ENCODE data around the gene ECM2. TPM values are rescaled to one million over a fixed set of nuclear protein-coding genes. Genes with fewer than 3 reads are reported as not detected.

ECM2 gene
- total RNA-seq, 1 donor from 2014 or later = 10.8 TPM

DNA sequence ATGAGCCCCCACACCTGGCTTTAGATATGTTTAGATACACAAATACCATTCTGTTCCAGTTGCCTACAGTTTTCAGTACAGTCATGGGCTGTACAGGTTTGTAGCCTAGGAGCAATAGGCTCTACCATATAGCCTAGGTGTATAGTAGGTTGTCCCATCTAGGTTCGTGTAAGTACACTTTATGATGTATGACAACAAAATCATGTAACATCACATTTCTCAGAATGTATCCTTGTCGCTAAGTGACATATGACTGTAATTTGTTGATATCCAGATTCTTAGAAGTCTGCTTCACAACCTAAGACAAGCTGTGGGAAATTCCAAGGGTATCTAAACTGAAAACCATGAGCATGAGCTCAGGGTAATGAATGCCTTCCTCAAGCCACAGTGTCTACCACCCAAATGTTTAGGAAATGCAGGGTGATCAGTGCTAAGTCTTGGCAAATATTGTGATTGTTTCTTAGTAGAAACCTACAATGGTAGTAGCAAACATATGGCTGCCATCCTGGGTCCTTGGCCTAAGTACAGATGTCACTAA is 8.4 kb downstream of the ECM2 start:
- TF ChIP-seq, protein P1, sequence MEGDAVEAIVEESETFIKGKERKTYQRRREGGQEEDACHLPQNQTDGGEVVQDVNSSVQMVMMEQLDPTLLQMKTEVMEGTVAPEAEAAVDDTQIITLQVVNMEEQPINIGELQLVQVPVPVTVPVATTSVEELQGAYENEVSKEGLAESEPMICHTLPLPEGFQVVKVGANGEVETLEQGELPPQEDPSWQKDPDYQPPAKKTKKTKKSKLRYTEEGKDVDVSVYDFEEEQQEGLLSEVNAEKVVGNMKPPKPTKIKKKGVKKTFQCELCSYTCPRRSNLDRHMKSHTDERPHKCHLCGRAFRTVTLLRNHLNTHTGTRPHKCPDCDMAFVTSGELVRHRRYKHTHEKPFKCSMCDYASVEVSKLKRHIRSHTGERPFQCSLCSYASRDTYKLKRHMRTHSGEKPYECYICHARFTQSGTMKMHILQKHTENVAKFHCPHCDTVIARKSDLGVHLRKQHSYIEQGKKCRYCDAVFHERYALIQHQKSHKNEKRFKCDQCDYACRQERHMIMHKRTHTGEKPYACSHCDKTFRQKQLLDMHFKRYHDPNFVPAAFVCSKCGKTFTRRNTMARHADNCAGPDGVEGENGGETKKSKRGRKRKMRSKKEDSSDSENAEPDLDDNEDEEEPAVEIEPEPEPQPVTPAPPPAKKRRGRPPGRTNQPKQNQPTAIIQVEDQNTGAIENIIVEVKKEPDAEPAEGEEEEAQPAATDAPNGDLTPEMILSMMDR (IDR thresholded peaks at IDR 0.05) = no peak
- no peak for TF ChIP-seq POLR2AphosphoS5 (IDR thresholded peaks at IDR 0.05; ENCODE audit: insufficient read depth in 1 of 2, low read depth in 1 of 2)
- no peak for TF ChIP-seq POLR2A (IDR thresholded peaks at IDR 0.05)
- Histone ChIP-seq H3K27me3 (no peaks in the 10 kb centered on the region), H3K9me3 (no peaks in the 10 kb centered on the region), H3K27ac (no peak overlapping the region), H3K36me3 (no peaks in the 10 kb centered on the region), H3K4me3 (no peak overlapping the region), H3K4me1 (no peaks in the 10 kb centered on the region)
- intact Hi-C loops (cut with DNase I) = no loop called here
- no peak for DNase-seq (ENCODE audit: extremely low spot score in 2 of 2)

DNA sequence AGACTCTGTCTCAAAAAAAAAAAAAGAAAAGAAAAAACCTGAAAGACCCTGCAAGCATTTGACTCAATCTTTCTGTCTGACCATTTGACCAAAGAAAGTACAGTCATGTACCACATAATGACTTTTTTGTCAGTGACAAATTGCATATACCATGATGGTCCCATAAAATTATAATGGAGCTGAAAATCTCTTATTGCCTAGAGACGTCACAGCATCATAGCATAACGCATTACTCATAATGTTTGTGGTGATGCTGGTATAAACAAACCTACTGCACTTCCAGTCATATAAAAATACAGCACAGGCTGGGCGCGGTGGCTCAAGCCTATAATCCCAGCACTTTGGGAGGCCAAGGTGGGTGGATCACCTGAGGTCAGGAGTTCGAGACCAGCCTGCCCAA is 10.5 kb downstream of the ECM2 start:
- Histone ChIP-seq H3K27me3 (no peaks in the 10 kb centered on the region), H3K4me1 (no peaks in the 10 kb centered on the region), H3K9me3 (no peaks in the 10 kb centered on the region), H3K27ac (no peak overlapping the region), H3K36me3 (no peaks in the 10 kb centered on the region), H3K4me3 (no peak overlapping the region)
- TF ChIP-seq POLR2A (IDR thresholded peaks at IDR 0.05) (no peak), POLR2AphosphoS5 (IDR thresholded peaks at IDR 0.05; ENCODE audit: insufficient read depth in 1 of 2, low read depth in 1 of 2) (no peak)
- TF ChIP-seq, protein P1 (IDR thresholded peaks at IDR 0.05) = no peak
- no peak for DNase-seq (ENCODE audit: extremely low spot score in 2 of 2)
- intact Hi-C loops (cut with DNase I) = no loop called here

DNA sequence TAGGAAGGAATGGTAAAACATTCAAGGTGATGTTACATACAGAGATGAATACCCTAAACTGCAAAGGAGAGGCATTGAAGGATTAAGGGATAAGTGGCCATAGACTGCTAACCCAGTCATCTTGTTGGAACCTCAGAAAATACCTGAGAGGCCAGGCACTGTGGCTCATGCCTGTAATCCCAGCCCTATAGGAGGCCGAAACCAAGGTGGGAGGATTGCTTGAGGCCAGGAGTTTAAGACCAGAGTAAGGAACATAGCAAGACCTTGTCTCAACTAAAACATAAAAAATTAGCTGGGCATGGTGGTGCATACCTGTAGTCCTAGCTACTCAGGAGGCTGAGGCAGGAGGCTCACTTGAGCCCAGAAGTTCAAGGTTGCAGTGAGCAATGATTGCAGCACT is 10.9 kb downstream of the ECM2 start:
- H3K27me3 ChIP-seq = no peaks in the 10 kb centered on the region
- TF ChIP-seq, protein P1 (IDR thresholded peaks at IDR 0.05) = no peak
- no peak for TF ChIP-seq POLR2A (IDR thresholded peaks at IDR 0.05)
- TF ChIP-seq POLR2AphosphoS5 (IDR thresholded peaks at IDR 0.05; ENCODE audit: insufficient read depth in 1 of 2, low read depth in 1 of 2) = no peak
- DNase-seq (ENCODE audit: extremely low spot score in 2 of 2) = no peak
- no peaks in the 10 kb centered on the region for H3K9me3 ChIP-seq
- no peak overlapping the region for H3K27ac ChIP-seq
- H3K4me1 ChIP-seq = no peaks in the 10 kb centered on the region
- H3K36me3 ChIP-seq = no peaks in the 10 kb centered on the region
- no peak overlapping the region for H3K4me3 ChIP-seq
- intact Hi-C loops (cut with DNase I) = no loop called here

DNA sequence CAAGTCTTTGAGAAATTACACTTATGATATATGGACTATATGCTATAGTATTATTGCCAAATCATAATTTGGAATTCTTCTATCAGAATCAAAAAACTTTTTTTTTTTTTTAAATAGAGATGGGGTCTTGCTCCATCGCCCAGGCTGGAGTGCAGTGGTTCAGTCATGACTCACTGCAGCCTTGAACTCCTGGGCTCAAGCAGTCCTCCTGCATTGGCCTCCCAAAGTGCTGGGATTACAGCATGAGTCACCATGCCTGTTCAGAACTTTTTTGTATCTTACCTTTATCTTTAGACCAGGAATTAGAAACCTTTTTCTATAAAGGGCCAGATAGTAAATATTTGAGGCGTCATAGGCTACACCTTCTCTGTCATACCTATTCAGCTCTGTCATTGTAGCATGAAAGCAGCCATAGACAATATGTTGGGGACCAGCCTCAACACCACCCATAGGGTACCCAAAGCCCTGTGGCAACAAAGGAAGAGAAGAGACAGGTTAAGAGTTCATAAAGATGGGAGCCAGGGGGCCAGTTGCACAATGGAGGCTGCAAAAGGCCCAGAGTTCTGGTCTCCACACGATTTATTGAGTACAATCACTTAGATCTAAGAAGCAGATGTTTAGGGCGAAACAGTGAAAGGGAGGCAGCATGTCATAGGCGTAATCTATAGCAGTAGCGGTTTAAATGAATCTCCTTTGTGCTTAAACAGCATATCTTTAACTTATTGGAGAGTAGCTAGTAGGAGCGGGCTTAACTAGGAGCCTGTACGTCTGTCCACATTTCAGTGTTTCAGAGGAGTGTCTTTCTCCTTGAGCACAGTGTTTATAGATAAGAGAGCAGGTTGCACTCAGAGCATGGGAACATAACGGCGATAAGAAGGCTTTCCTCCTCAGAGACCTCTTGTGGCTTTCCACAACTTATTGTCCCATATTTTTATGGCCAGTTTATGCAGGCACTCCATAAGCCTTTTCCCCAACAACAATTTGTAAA is 12.5 kb downstream of the ECM2 start:
- H3K36me3 ChIP-seq = no peaks in the 10 kb centered on the region
- TF ChIP-seq POLR2AphosphoS5 (IDR thresholded peaks at IDR 0.05; ENCODE audit: insufficient read depth in 1 of 2, low read depth in 1 of 2) (no peak), POLR2A (IDR thresholded peaks at IDR 0.05) (no peak)
- TF ChIP-seq, protein P1 (IDR thresholded peaks at IDR 0.05) = no peak
- H3K27me3 ChIP-seq = no peaks in the 10 kb centered on the region
- intact Hi-C loops (cut with DNase I) = no loop called here
- H3K4me1 ChIP-seq = no peaks in the 10 kb centered on the region
- H3K4me3 ChIP-seq = no peak overlapping the region
- no peak overlapping the region for H3K27ac ChIP-seq
- no peaks in the 10 kb centered on the region for H3K9me3 ChIP-seq
- DNase-seq (ENCODE audit: extremely low spot score in 2 of 2) = no peak

DNA sequence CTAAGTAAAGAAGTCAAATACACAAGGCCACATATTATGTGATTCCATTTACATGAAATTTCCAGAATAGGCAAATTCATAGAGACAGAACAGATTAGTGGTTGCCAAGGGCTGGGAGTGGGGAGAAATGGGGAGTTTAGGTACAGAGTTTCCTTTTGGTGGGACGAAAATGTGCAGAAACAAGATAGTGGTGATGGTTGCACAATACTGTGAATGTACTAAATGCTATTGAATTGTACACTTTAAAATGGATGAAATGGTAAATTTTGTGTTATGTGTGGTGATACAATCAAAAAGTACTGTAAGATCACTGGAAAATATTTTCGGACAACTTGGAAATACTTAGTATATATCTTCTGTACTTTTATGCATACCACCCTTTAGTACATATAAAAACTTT is 15.0 kb downstream of the ECM2 start:
- no peak for DNase-seq (ENCODE audit: extremely low spot score in 2 of 2)
- TF ChIP-seq POLR2AphosphoS5 (IDR thresholded peaks at IDR 0.05; ENCODE audit: insufficient read depth in 1 of 2, low read depth in 1 of 2) (no peak), POLR2A (IDR thresholded peaks at IDR 0.05) (no peak)
- TF ChIP-seq, protein P1 (IDR thresholded peaks at IDR 0.05) = no peak
- intact Hi-C loops (cut with DNase I) = no loop called here
- Histone ChIP-seq H3K27ac (no peak overlapping the region), H3K27me3 (no peaks in the 10 kb centered on the region), H3K36me3 (peaks cover 0 to 5% of the 10 kb centered on the region in 2 donors), H3K4me1 (no peaks in the 10 kb centered on the region), H3K9me3 (no peaks in the 10 kb centered on the region), H3K4me3 (no peak overlapping the region)
